Smooth muscle cell (in vitro differentiated cells): ENCODE data around the gene TH. TPM values are rescaled to one million over a fixed set of nuclear protein-coding genes. Genes with fewer than 3 reads are reported as not detected.

Experiments
- DNase-seq: peaks from one replicate; lab custom pipeline; 2025; ENCODE audit not compliant: unreplicated experiment; lab: John Stamatoyannopoulos, UW
- H2AFZ ChIP-seq: fragments of 200-600 bp; sonication (generic); 2 replicates; pipeline ENCODE4 v1.6.0; 2016; ENCODE audit warnings: antibody characterized with exemption, low read depth, mild to moderate bottlenecking
- H3F3A ChIP-seq: fragments of 200-600 bp; sonication (generic); 2 replicates; pipeline ENCODE4 v1.6.0; 2017; ENCODE audit warnings: antibody characterized with exemption, low read depth
- H3K27ac ChIP-seq: fragments of 200-600 bp; sonication (generic); 2 replicates; pipeline ENCODE4 v1.5.1; 2016; ENCODE audit warnings: low read depth, mild to moderate bottlenecking
- H3K27me3 ChIP-seq: fragments of 200-600 bp; sonication (generic); 2 replicates; pipeline ENCODE4 v1.6.1; 2016; ENCODE audit warnings: low read depth, mild to moderate bottlenecking
- H3K36me3 ChIP-seq: fragments of 200-600 bp; sonication (generic); 2 replicates; pipeline ENCODE4 v1.5.1; 2016; ENCODE audit warnings: low read depth
- H3K4me1 ChIP-seq: fragments of 200-600 bp; sonication (generic); 2 replicates; pipeline ENCODE4 v1.5.1; 2016; ENCODE audit warnings: low read depth
- H3K4me2 ChIP-seq: fragments of 200-600 bp; sonication (generic); 2 replicates; pipeline ENCODE4 v1.6.0; 2016; ENCODE audit warnings: mild to moderate bottlenecking
- H3K4me3 ChIP-seq: fragments of 200-600 bp; sonication (generic); 2 replicates; pipeline ENCODE4 v1.5.1; 2016; ENCODE audit warnings: mild to moderate bottlenecking
- H3K79me2 ChIP-seq: fragments of 200-600 bp; sonication (generic); 2 replicates; pipeline ENCODE4 v1.6.0; 2016; ENCODE audit warnings: low read depth, mild to moderate bottlenecking
- H3K9ac ChIP-seq: fragments of 200-600 bp; sonication (generic); 2 replicates; pipeline ENCODE4 v1.6.0; 2016; ENCODE audit warnings: low read depth
- H3K9me3 ChIP-seq: fragments of 200-600 bp; sonication (generic); replicated peaks from 2 replicates; pipeline ENCODE4 v1.5.1; 2016; ENCODE audit warnings: low read depth
- H4K20me1 ChIP-seq: fragments of 200-600 bp; sonication (generic); 2 replicates; pipeline ENCODE4 v1.6.0; 2016; ENCODE audit warnings: low read depth
- WGBS: methylation state at CpG from one replicate; pipeline ENCODE4 v1.1.7; 2016; ENCODE audit warnings: low lambda C conversion rate; 5-methylcytosine and 5-hydroxymethylcytosine counted together
- polyA plus RNA-seq: library from polyadenylated mRNA; unstranded; fragments of >200 nt; fragmentation: Nextera tagmentation; extraction: Ambion mirVana; gene quantifications from 2 replicates; pipeline ENCODE4 v1.2.1, GENCODE V29; 2016
- total RNA-seq: library from RNA; depleted of rRNA; stranded (reverse); fragments of >200 nt; gene quantifications from 2 replicates; pipeline ENCODE4 v1.2.3, GENCODE V29; 2014
- TF ChIP-seq, protein P1 (sequence below): fragments of 200-600 bp; sonication (generic); IDR thresholded peaks from 2 replicates; pipeline ENCODE4 v1.5.1; 2017; ENCODE audit warnings: borderline replicate concordance, mild to moderate bottlenecking, antibody characterized with exemption; ENCODE audit not compliant: insufficient read depth, poor library complexity, severe bottlenecking

The TH gene
- total and polyA plus RNA-seq, 2 experiments from 2014 or later: not detected

DNA sequence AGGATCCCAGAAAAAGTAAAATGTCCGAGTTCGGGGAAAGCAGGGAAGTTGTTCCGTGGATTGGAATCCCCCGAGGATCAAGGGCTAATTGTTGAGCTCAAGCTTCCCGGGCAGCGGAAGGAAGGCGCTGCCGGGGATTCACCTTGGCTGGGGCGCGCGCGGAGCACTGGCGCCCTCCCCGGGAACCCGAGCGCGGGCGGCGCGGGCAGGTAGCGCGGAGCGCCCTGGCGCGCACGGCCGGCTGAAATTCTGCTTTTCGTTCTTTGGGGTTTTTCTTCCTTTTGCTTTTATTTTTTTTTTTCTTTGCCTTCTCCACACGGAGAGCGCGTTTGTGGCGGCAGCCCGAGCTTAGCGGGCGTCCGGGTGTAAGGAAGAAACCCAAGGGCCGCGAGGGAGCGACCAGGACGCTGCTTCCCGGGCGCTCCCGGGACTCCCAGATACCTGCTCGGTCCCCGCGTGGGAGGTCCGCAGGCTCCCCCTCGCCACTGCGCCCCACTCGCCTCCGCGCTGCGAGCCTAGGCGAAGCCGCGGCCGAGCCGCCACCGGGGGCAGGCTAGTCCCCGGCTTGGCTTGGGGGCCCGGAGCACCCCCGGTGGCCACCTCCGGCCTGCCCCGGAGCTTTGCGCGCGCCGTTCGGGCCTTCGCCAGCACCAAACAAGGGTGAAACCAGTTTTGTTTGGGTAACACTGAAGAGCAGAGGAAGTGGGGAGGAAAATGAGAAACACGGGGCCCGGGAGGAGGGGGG is 27.6 kb downstream of the TH start:
- Histone ChIP-seq H4K20me1 (peaks cover 3% of the 10 kb centered on the region), H3K27ac (peak overlapping the region; percentile 88), H2AFZ (peak overlapping the region; percentile 36), H3K36me3 (no peaks in the 10 kb centered on the region), H3K9ac (peak overlapping the region; percentile 62), H3K79me2 (peaks cover 52% of the 10 kb centered on the region), H3K27me3 (no peaks in the 10 kb centered on the region), H3K4me1 (peaks cover 29% of the 10 kb centered on the region), H3K9me3 (no peaks in the 10 kb centered on the region), H3K4me3 (peak overlapping the region; percentile 87), H3K4me2 (peak overlapping the region; percentile 99), H3F3A (peaks cover 7% of the 10 kb centered on the region)
- no peak for DNase-seq
- 5% methylated on average over 72 of the region's 72 CpGs for WGBS
- TF ChIP-seq, protein P1, sequence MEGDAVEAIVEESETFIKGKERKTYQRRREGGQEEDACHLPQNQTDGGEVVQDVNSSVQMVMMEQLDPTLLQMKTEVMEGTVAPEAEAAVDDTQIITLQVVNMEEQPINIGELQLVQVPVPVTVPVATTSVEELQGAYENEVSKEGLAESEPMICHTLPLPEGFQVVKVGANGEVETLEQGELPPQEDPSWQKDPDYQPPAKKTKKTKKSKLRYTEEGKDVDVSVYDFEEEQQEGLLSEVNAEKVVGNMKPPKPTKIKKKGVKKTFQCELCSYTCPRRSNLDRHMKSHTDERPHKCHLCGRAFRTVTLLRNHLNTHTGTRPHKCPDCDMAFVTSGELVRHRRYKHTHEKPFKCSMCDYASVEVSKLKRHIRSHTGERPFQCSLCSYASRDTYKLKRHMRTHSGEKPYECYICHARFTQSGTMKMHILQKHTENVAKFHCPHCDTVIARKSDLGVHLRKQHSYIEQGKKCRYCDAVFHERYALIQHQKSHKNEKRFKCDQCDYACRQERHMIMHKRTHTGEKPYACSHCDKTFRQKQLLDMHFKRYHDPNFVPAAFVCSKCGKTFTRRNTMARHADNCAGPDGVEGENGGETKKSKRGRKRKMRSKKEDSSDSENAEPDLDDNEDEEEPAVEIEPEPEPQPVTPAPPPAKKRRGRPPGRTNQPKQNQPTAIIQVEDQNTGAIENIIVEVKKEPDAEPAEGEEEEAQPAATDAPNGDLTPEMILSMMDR: peak; percentile 7

DNA sequence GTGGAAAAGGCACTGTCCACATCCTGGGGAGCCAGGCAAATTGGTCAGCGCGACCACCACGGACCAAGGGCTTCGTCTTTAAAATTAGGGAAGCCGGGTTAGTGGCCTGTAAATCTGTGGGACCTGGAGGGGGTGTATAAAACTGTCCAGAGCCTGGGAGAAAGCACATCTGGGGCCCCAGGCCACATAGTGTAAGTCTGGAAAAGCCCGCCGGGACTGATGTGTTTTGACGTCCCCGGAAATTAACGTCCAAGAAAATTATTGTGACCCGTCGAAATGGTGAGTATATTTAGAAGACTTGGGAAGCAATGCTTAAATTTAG is 28.2 kb downstream of the TH start:
- H3K4me1 ChIP-seq: peaks cover 24% of the 10 kb centered on the region
- H3F3A ChIP-seq: peaks cover 7% of the 10 kb centered on the region
- H3K4me2 ChIP-seq: peak overlapping the region; percentile 99
- no peaks in the 10 kb centered on the region for H3K36me3 ChIP-seq
- 17% methylated on average over 12 of the region's 12 CpGs for WGBS
- H3K9me3 ChIP-seq: no peaks in the 10 kb centered on the region
- DNase-seq: no peak
- H4K20me1 ChIP-seq: peaks cover 9% of the 10 kb centered on the region
- TF ChIP-seq, protein P1: no peak
- H2AFZ ChIP-seq: peak overlapping the region; percentile 36
- H3K27ac ChIP-seq: peak overlapping the region; percentile 88
- peaks cover 57% of the 10 kb centered on the region for H3K79me2 ChIP-seq
- no peaks in the 10 kb centered on the region for H3K27me3 ChIP-seq
- peak overlapping the region; percentile 87 for H3K4me3 ChIP-seq
- H3K9ac ChIP-seq: peak overlapping the region; percentile 62

DNA sequence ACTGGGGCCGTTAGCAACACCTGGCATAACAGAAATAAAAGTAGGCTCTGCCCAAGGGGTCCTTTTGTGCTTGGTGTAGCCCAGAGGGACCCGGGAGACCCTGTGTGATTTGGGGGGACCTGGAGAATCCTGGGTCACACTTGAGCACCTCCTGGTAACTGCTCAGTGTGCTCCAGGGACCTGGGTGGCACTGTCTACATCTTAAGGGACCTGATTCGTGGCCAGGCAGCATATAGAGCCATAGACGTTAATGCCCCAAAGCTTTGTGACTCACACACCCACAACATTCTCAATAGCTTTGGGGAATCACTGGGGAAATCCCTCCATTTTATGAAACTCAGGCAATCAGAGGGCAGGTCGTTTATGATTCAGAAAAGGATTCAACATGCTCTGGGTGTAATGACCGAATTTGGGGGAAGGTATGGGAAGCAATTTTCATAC is 28.8 kb downstream of the TH start:
- Histone ChIP-seq H3K9me3 (no peaks in the 10 kb centered on the region), H3K27me3 (no peaks in the 10 kb centered on the region), H3K4me3 (peak overlapping the region; percentile 87), H4K20me1 (peaks cover 15% of the 10 kb centered on the region), H3K4me2 (peak overlapping the region; percentile 99), H3K27ac (peak overlapping the region; percentile 88), H3K9ac (peak overlapping the region; percentile 75), H3K79me2 (peaks cover 62% of the 10 kb centered on the region), H3F3A (peaks cover 7% of the 10 kb centered on the region), H3K36me3 (no peaks in the 10 kb centered on the region), H2AFZ (no peak overlapping the region), H3K4me1 (peaks cover 22% of the 10 kb centered on the region)
- WGBS: 12% methylated on average over 6 of the region's 6 CpGs
- TF ChIP-seq, protein P1: no peak
- no peak for DNase-seq
